ENCODE measurements around the gene NEAT1. TPM values are rescaled to one million over a fixed set of nuclear protein-coding genes. Genes with fewer than 3 reads are reported as not detected.
"Not testable (repeated sequence)": the region's sequence is repeated elsewhere in the genome, so short reads cannot be mapped to it uniquely, and the experiment has no call there.

The NEAT1 gene
- total RNA-seq, 4 donors from 2014 or later, result 42.8 to 181 (median 96.0) TPM

GRCh38 chr11:65468874-65469333 is 46.3 kb downstream of the NEAT1 start:
- intact Hi-C loops (cut with DNase I), result no loop called here
- H3K27ac ChIP-seq (replicated peaks in 1 of 4), result peak overlapping the region; percentile 93 to 99 (median 96)
- H3K36me3 ChIP-seq, result no peaks in the 10 kb centered on the region
- H3K9me3 ChIP-seq, result no peaks in the 10 kb centered on the region
- H3K4me3 ChIP-seq, result no peak overlapping the region
- H3K4me1 ChIP-seq, result peaks cover 43 to 48% (median 44%) of the 10 kb centered on the region in 4 donors
- TF ChIP-seq POLR2A (IDR thresholded peaks at IDR 0.05; ENCODE audit: low read depth) (no peak), POLR2AphosphoS5 (IDR thresholded peaks at IDR 0.05) (peak; percentile 36 to 60), CTCF (IDR thresholded peaks at IDR 0.05) (peak; percentile 37 to 73 (median 54))
- DNase-seq (ENCODE audit: extremely low spot score), result no peak
- no peaks in the 10 kb centered on the region for H3K27me3 ChIP-seq
- 18% methylated on average over 3 of the region's 3 CpGs for WGBS

GRCh38 chr11:65470433-65471049 is 47.9 kb downstream of the NEAT1 start:
- Histone ChIP-seq H3K27me3 (no peaks in the 10 kb centered on the region), H3K36me3 (no peaks in the 10 kb centered on the region), H3K9me3 (no peaks in the 10 kb centered on the region), H3K4me1 (peaks cover 43 to 48% (median 44%) of the 10 kb centered on the region in 4 donors), H3K4me3 (no peak overlapping the region), H3K27ac (replicated peaks in 1 of 4) (peak overlapping the region; percentile 93 to 99 (median 96))
- WGBS, result 62% methylated on average over 8 of the region's 8 CpGs
- DNase-seq (ENCODE audit: extremely low spot score), result no peak
- TF ChIP-seq CTCF (IDR thresholded peaks at IDR 0.05), result no peak
- no peak for TF ChIP-seq POLR2A (IDR thresholded peaks at IDR 0.05; ENCODE audit: low read depth)
- no peak for TF ChIP-seq EP300 (IDR thresholded peaks at IDR 0.05)
- intact Hi-C loops (cut with DNase I), result loop anchor here (5.0 kb wide), 1 partner anchor 37 kb away; no protein-coding TSS in a partner anchor

GRCh38 chr11:65471447-65471891 is 48.9 kb downstream of the NEAT1 start:
- H3K9me3 ChIP-seq, result no peaks in the 10 kb centered on the region
- H3K27ac ChIP-seq (replicated peaks in 1 of 4), result peak overlapping the region; percentile 93 to 99 (median 96)
- no peaks in the 10 kb centered on the region for H3K27me3 ChIP-seq
- peaks cover 43 to 56% (median 53%) of the 10 kb centered on the region in 4 donors for H3K4me1 ChIP-seq
- no peak for DNase-seq (ENCODE audit: extremely low spot score)
- no peaks in the 10 kb centered on the region for H3K36me3 ChIP-seq
- intact Hi-C loops (cut with DNase I), result loop anchor here (5.0 kb wide), 1 partner anchor 36 kb away; no protein-coding TSS in a partner anchor
- TF ChIP-seq EP300 (IDR thresholded peaks at IDR 0.05) (peak; percentile 12), POLR2AphosphoS5 (IDR thresholded peaks at IDR 0.05) (peak; percentile 7 to 88), CTCF (IDR thresholded peaks at IDR 0.05) (peak; percentile 59 to 78 (median 73)), POLR2A (IDR thresholded peaks at IDR 0.05; ENCODE audit: low read depth) (no peak)
- H3K4me3 ChIP-seq, result peak overlapping the region; percentile 32 to 42 (median 38)
- 0% methylated on average over 2 of the region's 8 CpGs for WGBS

GRCh38 chr11:65472588-65473277 is 50.1 kb downstream of the NEAT1 start:
- 89% methylated on average over 14 of the region's 14 CpGs for WGBS
- H3K9me3 ChIP-seq; DNase-seq (ENCODE audit: extremely low spot score); H3K36me3 ChIP-seq; H3K27me3 ChIP-seq: not testable (repeated sequence)
- peak overlapping the region in 2 of 4 donors; percentile 12 to 33 for H3K4me3 ChIP-seq
- intact Hi-C loops (cut with DNase I), result loop anchor here (5.0 kb wide), 1 partner anchor 35 kb away; no protein-coding TSS in a partner anchor
- peak overlapping the region; percentile 93 to 99 (median 96) for H3K27ac ChIP-seq (replicated peaks in 1 of 4)
- H3K4me1 ChIP-seq, result peaks cover 46 to 62% (median 60%) of the 10 kb centered on the region in 4 donors

- TF ChIP-seq CTCF (IDR thresholded peaks at IDR 0.05) (no peak), POLR2AphosphoS5 (IDR thresholded peaks at IDR 0.05) (no peak), POLR2A (IDR thresholded peaks at IDR 0.05; ENCODE audit: low read depth) (no peak)
- no peaks in the 10 kb centered on the region for H3K9me3 ChIP-seq
- 83% methylated on average over 7 of the region's 7 CpGs for WGBS
- H3K4me1 ChIP-seq, result peaks cover 53 to 65% (median 64%) of the 10 kb centered on the region in 4 donors
- no peaks in the 10 kb centered on the region for H3K27me3 ChIP-seq
- no peak overlapping the region for H3K4me3 ChIP-seq
- H3K27ac ChIP-seq (replicated peaks in 1 of 4), result peak overlapping the region; percentile 93 to 99 (median 96)
- no peak for DNase-seq (ENCODE audit: extremely low spot score)
- intact Hi-C loops (cut with DNase I), result loop anchor here (5.0 kb wide), 1 partner anchor 34 kb away; no protein-coding TSS in a partner anchor
- no peaks in the 10 kb centered on the region for H3K36me3 ChIP-seq
These were observed 50.8 kb downstream of the NEAT1 start for GRCh38 chr11:65473278-65473860.

Measured in esophagus muscularis mucosa (tissue), 4 donors.